NCI-H187 (cell line): Measurements from ENCODE around the gene TMC1.
A peak's percentile ranks its signal among the peaks of the same experiment; 100 is the strongest.

ENCODE experiments used
- DNase-seq, 2 experiments: peaks; one replicate each; lab custom pipeline; 2025; lab: John Stamatoyannopoulos, UW

Gene TMC1

DNA sequence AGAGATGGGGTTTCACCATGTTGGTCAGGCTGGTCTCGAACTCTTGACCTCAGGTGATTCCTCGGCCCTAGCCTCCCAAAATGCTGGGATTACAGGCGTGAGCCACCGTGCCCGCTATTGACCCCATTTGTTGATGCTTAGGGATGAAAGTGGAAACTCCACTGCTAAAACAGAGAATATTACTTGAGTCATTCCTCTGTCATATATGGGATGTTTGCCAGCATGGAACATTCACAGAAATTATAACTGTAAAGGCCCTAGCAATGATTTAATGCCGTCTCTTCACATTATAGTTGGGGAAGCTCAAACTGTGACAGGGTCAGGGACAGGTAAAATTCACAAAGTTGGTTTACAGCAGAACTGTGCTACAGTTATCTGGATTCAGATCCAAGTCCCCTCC lies 94.5 kb downstream of the TMC1 start:
- DNase-seq, result no peak

DNA sequence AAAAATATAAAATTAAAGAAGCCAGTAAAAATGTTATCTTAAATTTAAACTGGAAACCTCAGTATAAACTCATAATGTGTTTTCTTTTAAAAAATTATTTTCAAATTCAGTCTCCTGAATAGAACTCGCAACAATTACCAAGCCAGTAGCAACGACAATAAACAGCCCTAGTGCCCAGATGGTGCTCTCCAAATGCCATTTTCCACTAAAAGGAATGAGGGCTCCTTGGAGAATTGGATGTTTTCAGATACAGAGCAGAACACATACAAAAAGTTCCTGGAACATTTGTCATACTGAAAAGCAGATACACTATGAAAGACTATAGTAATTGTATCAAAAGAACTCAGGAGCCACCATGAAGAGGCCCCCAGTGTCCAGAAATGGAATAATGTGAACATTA lies 97.4 kb downstream of the TMC1 start:
- DNase-seq, result no peak

GRCh38 chr9:72622186-72622585 lies 100.8 kb downstream of the TMC1 start:
- no peak for DNase-seq

- no peak for DNase-seq
These were observed 101.7 kb downstream of the TMC1 start for GRCh38 chr9:72623156-72623555.

DNA sequence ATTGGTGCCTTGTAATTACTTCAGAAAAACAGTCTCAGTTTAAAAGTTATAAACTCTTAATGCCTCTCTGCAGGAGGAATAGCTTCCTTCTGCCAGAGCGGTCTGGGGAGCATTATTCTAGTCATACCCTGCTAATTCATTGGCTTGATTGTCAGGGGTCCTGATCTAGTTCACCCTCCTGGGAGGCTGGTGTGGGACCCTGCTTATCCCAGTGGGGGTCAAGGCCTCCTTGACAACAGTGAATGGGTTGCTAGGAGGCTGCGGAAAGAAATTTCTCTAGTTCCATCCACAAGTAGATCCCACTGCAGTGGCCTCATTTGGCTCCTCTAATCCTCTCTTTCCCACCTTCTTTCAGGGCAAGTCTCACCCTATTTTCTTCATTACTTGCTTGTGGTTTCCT lies 105.7 kb downstream of the TMC1 start:
- no peak for DNase-seq

- DNase-seq, result no peak
These were observed 106.6 kb downstream of the TMC1 start for GRCh38 chr9:72627956-72628540.

- no peak for DNase-seq
These were observed 112.6 kb downstream of the TMC1 start for GRCh38 chr9:72633966-72634365.

DNA sequence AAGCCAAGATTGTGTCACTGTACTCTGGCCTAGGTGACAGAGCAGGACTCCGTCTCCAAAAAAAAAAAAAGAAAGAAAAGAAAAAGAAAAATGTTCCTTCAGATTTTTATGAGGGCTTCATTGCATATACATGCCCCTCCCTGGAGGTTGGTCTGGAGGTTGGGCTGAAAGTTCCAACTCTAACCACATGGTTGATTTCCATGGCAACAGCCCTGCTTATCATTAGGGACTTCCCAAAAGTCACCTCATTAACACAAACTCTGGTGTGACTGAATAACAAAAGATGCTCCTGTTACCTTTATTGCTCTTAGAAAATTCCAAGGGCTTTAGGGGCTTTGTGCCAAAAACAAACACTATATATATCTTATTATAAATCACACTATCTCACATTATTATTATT lies 113.8 kb downstream of the TMC1 start:
- no peak for DNase-seq

DNA sequence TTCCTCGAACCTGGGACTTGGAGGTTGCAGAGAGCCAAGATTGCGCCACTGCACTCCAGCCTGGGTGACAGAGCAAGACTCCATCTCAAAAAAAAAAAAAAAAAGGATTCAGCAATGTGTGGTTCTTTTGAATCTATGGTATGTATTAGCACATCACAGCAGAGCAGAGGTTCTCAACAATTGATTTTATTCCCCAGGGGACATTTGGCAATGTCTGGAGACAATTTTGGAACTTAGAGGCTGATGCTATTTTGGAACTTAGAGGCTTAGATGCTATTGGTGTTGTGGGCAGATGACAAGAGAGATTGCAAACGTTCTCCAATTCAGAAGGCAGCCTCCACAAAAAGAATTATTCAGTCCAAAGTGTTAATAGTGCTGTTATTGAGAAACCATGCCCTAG lies 115.2 kb downstream of the TMC1 start:
- DNase-seq, result no peak

DNA sequence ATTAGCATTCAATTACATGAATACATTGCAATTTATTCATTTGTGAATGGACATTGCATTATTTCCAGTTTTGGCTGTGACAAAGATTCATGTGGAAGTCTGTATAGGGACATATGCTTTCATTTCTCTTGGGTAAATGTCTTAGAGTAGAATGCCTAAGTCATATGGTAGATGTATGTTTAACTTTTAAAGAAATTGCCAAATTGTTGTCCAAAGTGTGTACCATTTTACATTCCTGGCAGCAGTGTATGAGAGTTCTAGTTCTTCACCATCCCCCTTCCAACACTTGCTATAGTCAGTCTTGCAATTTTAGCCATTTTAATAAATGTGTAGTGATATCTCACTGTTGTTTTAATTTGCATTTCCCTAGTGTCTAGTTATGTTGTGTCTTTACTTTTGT lies 122.2 kb downstream of the TMC1 start:
- DNase-seq, result no peak

DNA sequence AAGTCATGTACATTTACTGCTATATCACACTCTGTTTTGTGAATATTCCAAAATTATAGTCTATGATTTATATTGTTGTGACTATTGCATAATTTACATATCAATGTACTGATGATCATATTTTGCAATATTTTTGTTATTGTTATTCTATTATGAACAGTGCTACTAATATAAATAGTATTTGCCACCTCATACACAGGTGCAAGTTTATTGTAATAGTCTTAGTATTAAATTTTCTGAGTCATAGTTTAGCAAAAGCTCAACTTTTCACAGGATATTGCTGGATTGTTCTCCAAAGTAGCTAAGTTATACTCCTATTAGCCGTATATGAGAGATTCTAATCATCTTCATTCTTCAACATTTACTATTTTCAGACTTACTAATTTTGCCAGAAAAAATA lies 124.7 kb downstream of the TMC1 start:
- no peak for DNase-seq

DNA sequence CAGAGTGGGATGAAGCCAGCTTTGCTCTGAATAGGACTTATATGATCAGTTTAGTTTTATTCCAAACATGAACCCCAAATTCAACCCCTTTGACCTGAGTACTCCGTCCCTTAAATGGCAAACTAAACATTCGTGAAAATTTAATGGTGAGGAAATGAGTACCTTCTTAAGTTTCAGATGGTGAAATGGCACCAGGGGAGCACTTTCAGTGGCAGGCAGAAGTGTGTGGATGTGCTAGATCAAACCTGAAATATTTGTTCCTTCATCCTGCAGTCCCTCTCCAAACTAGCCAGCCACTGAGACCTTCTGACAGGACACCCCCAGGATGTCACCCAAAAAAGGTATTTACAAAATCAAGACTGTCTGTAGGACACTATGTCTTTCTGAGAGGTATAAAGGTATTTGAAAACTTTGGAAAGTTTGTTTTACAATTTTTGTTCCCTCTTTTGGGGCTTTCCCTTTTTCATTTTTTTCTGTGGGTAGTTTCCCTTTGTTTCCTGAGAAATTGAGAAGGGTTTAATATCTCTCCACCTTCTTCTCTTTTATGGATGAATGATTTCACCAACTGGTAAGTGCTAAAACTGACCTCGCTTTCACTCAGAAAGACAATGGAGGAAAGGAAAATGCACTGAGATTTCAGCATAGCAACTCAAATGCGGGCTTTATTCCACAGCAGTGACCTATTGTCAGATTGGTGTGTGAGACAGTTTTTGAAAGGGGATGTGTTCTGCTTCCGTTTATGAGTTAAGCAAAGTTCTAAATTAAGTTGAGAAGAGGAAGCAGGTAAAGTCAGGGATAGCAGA lies 127.1 kb downstream of the TMC1 start:
- no peak for DNase-seq

- DNase-seq, result no peak
These were observed 127.7 kb downstream of the TMC1 start for GRCh38 chr9:72649127-72649442.

- no peak for DNase-seq
These were observed 128.8 kb downstream of the TMC1 start for GRCh38 chr9:72650206-72650605.

GRCh38 chr9:72656021-72656420 lies 134.6 kb downstream of the TMC1 start:
- no peak for DNase-seq

- DNase-seq, result no peak
These were observed 135.6 kb downstream of the TMC1 start for GRCh38 chr9:72657023-72657422.

DNA sequence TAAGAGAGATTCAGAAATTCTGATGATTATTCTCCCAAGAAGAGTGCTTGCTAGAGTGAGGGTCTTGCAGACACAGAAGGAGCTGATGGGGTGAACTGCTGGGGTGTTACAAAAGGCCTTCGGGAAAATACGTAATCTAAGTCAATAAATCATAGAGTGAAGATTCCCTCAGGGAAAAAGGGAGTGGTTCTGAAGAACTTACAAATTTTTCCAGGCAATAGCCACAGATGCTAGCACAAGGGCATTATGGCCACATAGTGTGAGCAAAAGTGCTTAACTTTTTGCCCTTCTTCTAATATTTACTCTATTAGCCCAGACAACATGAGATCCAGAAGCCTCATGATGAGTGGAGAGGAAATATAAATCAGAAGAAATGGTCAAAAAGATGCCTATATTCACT lies 137.3 kb downstream of the TMC1 start:
- no peak for DNase-seq

DNA sequence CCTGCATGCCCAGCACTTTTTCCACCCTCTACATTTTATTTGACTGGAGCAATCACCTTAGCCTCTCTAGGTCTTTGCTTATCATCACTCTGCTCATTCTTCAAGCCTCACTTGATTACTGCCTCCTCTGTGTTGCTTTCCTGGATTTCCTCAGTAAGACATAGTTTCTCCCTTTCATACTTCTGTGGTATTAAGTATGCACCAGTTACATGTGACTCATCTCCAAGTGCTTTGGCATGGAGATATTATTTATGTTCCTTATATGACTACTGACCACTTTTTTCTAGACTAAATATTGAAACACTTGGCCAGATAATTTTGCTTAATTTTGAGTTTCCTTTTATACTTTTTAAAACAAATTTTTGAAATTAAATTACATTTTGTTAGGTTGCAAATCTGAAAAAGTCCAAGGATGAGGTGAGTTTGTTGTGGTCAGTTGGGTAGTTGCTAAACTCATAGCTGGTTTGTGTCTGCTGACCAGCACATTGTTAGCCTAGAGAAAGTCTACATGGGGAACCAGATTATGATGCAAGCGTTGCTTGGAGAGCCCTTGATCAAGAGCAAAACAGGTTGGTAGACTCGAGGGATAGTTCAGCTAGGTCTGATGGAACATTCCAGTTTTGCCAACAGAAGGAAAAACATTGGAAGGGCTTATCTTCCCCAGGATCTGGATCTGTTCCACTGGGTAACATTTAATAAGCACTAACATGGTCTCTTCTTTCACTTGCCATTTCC lies 140.2 kb downstream of the TMC1 start:
- no peak for DNase-seq

DNA sequence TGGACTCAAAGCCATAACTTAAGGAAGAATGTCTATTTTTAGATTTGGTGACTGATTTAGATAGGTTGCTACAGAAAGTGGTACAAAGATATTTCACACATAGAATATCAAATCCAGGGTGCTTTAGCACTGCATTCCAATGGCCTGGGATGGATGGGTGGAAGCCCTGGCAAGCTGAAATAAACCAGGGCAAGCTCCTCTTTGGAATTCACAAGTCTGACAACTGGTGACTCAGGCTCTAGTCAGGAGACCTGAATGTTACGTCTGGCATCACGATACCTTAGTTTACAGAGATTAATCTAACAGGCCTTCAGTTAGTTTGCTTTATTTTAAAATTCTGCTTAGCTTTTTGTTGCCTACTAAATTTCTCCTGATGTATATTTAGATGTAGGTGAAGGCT lies 144.0 kb downstream of the TMC1 start:
- DNase-seq, result no peak

GRCh38 chr9:72667181-72667580 lies 145.8 kb downstream of the TMC1 start:
- DNase-seq, result no peak

DNA sequence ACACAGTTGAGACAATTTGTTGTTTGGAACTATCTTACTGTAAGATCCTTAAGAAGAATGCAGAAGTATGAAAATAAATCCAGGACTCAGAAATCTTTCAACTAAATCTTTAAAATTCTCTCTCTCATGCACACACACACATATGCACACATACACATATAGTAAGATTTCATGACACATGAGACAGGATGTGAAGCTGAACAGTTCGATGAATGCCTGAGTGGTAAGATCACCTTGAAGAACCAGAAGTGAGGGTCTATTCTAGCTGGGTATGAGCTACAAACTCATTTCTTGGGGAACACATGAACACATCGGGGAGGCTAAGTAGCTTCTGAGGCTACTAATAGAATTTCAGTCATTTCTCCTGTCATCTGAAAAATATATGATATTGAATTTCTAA lies 153.6 kb downstream of the TMC1 start:
- DNase-seq, result no peak

GRCh38 chr9:72675586-72675985 lies 154.2 kb downstream of the TMC1 start:
- DNase-seq, result no peak

DNA sequence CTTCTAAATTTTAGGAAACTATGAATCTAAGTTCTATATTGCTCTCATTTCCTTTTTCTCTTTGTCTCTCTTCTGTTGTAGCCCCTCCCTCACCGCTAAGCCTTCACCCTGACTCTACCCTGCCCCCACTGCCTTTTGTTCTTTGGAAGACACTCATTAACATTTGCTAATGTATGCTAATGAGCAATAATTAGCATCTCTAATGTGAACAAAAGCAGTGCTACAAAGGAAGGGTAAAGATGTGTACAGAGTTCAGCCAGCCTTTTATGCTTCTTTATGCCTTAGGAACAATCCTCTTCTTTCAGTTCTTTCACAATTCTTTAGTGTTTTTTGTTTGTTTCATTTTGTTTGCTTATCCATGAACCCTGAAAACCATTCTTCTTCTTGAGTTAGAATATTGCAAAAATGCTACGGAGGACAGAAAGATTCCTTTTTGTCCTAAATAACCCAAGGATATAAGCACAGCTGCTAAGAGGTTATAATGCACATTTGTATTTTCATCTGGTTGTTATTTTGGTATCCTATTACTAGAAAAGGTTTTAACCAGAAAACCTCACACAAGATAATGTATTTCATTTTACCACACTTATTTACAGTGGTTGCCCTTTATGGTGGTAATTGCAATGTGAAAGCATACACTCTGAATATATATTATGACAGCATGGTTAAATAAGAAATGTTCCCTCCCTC lies 159.3 kb downstream of the TMC1 start:
- peak in 1 of 2 experiments; percentile 28 for DNase-seq
